Left renal cortex interstitium (tissue), 4 donors: ENCODE results near the gene DENND2D. TPM values are rescaled to one million over a fixed set of nuclear protein-coding genes. Genes with fewer than 3 reads are reported as not detected.

ENCODE experiments used
- DNase-seq, 4 donors: peaks; one replicate each; pipeline ENCODE4 v3.0.0-alpha.2; 2013; ENCODE audit warnings: low read depth in 4 of 4, low spot score in 2 of 4, missing footprints in 1 of 4
- polyA plus RNA-seq, 4 donors: library from polyadenylated mRNA; unstranded; fragments of 120-200 nt; gene quantifications; one replicate each; pipeline ENCODE4 v1.2.1, GENCODE V29; 2013; ENCODE audit not compliant: insufficient read length in 4 of 4

DENND2D gene
- polyA plus RNA-seq, 4 donors = 14.0 to 20.0 (median 18.2) TPM

DNA sequence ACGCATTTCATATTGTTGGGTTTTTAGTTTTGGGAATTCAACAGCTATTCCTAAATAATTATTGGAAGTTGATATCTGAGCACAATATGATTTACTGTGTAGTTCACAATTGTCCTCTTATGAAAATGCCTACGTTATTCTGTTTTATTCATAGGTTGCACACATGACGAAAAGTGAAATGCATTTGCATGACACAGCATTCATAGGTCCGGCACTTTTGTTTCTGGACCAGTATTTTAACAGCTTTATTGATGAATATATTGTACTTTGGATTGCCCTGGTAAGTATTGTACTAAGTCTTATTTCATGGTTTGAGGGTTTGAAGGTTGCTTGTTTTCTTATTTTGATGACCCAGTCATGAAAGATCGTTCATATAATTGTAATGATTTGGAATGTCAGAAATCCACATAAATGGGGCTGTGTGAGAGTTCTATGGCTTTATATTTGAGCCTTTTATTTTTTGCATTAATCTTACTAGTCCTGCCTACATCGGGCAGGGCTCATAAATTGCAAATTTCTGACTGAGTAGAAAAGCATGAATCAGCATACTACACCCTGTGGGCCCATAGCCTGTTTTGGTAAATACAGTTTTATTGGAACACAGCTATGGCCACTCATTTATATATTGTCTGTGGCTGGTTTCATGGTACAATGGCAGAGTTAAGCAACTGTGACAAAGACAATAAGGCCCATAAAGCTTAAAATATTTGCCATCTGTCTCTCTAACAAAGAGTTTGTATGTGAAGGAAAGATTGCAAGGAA, 17.0 kb downstream of the DENND2D start:
- DNase-seq = no peak

DNA sequence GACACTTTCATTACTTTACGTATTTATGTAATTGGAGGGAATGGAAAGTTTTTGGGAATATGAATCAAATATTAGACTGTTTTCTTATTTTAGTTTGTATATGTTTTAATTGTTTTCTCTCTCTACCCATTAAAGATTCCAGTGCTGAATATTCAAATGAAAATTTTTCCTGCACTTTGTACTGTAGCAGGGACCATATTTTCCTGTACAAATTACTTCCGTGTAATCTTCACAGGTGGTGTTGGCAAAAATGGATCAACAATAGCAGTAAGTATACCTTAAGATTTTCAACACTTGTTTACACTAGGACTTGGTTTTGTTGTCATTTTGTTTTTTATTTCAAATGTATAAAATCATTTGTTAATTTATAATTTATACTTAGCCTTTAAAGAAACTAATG, 18.4 kb downstream of the DENND2D start:
- no peak for DNase-seq

DNA sequence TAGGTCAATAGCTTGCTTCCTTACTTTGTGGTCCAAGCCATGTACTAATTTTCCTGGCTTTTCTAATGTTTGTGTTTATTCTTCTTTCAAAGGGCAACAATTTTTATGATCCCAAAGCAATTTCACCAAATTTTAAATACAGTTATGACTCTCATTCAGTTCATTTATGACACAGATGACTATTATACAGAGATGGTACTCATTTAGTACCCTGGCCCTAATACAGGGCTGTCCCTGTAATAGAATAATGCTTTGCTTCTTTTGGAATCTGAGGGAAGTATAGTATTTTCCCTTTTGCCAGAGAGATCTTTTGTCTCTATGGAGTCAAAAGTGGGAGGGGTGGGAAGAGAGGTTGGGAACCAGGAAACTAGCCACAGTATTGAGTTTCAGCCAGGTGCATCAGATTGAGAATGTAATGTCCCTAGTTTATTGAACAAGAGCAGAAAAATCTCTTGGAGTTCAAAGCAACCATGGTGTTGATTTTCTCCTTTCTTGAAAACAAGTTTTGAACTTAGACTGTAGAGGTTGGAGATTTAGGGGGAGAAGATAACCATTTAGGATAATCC, 20.4 kb downstream of the DENND2D start:
- no peak for DNase-seq

DNA sequence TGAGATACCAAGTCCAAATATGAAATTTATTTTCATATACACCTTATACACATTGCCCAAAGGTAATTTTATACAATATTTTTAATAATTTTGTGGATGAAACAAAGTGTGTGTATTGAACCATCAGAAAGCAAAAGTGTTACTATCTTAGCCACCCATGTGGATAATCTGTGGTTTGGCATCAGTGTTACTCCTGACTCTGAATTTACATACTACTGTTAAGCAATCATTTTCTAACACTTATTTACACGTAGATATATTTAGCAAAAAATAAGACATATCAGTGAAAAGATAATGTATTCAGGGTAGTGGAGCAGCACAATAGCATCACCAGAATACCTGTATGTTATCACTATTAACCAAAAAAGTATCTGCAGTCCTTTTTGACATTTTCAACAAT, 23.8 kb downstream of the DENND2D start:
- no peak for DNase-seq

GRCh38 chr1:111175349-111175748, 25.1 kb downstream of the DENND2D start:
- DNase-seq = no peak

DNA sequence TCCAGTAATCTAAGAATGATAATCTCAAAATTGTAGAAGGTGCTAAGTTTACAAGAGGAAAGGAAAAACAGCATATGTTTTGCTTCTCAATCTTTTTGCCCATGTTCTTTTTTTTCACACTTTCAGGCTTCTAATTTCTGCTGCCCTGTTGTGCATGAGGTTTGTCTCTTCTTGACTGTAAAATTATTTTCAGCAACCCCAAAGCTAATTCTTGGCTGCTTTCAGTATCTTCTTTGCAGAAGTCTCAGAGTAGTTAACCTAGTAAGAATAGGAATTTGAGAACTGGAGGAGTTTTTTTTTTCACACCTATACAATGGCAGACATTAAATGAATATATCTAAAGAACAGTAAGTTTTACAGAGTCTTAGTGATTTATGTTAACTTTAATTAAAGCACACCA, 26.4 kb downstream of the DENND2D start:
- DNase-seq = no peak

GRCh38 chr1:111172463-111172862, 28.0 kb downstream of the DENND2D start:
- DNase-seq = no peak

DNA sequence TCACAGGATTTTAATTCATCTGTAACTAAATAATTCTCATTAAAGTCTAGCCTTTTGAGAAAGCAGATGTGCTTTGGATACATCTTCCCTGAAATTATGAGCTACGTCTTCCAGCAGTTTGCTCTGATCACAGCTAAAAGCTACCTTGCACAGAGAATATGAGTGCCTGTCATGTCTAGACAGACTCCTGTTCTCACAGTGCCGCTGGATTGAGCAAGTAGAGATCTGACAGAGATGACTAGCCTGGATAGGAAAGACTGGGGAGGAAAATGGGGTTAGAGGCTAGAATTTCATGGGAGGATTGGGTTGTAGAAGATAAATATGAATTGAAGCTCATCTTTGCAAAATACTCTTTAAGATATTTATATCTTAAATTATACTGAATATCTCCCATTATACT, 36.3 kb downstream of the DENND2D start:
- no peak for DNase-seq

- no peak for DNase-seq
Measured at GRCh38 chr1:111163363-111163762, 37.1 kb downstream of the DENND2D start.

GRCh38 chr1:111162488-111162880, 38.0 kb downstream of the DENND2D start:
- DNase-seq = no peak

DNA sequence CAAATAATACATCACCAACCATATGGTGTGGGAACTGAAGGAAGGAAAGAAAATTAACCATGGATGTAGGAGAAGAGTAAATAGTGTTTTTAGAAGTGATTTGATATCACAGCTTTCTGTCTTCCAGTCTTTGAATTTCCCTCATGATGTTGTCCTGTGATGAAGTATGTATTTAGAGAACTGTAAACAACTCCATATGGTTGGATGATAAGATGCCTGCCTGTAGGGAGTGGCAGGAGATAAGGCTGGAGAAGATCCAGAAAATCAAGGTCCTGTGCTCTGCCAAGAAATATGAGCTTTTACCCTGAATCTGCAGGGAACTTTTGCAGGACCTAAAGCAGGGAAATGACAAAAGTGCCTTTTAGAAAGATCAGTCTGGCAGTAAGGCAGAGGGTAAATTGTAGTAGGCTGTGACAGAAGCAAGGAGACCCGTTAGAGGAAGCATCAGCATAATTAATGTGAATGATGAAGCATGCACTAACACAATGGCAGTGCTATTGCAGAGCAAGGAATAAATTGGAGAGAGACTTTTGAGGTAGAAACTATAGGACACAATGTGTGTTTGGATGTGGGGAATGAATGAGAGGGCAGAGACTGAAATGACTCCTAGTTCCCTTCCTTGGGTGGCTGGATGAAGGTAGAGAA, 38.5 kb downstream of the DENND2D start:
- DNase-seq = no peak

DNA sequence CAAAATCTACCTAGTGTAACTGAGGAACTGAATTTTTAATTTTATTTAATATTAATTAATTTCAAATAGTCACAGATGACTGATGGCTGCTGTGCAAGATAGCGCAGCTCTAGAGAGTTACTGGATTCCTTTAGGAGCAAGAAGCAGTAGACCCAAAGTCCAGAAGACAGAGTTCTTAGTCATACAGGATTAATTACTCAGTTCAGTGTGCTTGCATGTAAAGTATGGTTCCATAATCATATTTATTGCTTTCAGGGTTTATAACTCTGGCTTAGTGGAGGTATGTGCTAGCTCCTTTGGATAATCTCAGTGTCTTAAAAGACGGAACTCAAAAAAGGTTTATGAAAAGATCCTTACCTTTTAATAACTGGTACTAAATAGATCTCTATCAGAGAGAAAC, 43.0 kb downstream of the DENND2D start:
- no peak for DNase-seq

DNA sequence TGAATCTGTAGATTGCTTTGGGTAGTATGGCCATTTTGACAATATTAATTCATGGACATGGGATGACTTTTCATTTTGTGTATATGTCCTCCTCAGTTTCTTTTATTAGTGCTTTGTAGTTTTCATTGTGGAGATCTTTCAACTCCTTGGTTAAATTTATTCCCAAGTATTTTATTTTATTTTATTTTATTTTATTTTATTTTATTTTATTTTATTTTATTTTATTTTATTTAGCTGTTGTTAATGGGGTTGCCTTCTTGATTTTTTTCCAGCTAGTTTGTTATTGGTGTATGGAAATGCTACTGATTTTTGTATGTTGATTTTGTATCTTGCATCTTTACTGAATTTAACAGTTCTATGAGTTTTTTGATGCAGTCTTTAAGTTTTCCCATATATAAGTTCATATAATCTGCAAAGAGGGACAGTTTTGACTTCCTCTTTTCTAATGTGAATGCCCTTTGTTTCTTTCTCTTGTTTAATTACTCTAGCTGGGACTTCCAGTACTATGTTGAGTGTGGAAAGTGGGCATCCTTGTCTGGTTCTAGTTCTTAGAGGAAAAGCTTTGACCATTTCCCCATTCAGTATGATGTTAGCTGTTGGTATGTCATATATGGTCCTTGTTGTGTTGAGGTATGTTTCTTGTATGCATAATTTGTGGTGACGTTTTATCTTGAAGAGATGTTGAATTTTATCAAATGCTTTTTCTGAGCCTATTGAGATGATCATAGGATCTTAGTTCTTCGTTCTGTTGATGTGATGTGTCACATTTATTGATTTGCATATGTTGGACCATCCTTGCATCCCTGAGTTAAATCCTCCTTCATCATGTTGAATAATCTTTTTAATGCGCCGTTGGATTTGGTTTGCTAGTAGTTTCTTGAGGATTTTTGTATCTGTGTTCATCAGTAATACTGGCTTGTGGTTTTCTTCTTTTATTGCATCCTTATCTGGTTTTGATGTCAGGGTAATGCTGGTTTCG, 46.1 kb downstream of the DENND2D start:
- DNase-seq = no peak

GRCh38 chr1:111151838-111152237, 48.6 kb downstream of the DENND2D start:
- no peak for DNase-seq

DNA sequence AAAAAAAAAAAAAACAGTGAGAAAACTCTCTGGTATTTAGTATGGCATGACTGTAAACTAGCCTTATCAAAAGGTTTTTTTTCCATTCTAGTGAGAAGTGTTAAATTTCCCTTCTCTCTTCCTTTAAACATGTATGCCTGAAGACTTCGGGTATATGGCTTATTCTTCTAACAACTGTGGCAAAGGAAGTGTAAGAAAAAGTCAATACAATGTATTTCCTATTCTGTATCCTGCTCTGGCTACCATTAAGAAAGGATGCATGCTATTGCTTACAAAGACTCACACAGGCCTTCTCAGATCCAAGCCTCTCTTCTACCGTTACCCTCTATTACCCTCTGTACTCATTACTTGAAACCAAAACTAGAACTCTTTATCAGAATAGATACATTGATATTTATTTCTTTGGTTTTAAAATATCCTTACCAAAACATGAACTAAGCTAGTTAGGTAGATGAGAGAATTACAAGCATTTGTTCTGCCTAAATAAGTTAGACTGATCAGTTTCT, 52.0 kb downstream of the DENND2D start:
- DNase-seq = no peak

DNA sequence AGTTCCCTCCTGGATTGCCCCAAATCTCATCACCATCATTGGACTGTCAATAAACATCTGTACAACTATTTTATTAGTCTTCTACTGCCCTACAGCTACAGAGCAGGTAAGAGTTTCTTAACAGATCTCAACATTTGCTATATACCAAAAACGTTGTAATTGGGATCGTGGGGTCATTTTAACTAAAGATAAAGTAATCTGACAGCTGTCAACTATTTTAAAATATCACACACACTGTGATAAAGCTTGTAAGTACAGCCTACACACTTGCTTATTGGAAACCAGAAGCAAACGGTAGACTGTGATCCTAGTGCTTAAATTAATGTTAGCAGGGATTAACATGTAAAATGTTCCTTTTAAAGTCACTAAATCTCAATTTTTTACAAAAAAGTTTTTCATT, 52.5 kb downstream of the DENND2D start:
- no peak for DNase-seq

DNA sequence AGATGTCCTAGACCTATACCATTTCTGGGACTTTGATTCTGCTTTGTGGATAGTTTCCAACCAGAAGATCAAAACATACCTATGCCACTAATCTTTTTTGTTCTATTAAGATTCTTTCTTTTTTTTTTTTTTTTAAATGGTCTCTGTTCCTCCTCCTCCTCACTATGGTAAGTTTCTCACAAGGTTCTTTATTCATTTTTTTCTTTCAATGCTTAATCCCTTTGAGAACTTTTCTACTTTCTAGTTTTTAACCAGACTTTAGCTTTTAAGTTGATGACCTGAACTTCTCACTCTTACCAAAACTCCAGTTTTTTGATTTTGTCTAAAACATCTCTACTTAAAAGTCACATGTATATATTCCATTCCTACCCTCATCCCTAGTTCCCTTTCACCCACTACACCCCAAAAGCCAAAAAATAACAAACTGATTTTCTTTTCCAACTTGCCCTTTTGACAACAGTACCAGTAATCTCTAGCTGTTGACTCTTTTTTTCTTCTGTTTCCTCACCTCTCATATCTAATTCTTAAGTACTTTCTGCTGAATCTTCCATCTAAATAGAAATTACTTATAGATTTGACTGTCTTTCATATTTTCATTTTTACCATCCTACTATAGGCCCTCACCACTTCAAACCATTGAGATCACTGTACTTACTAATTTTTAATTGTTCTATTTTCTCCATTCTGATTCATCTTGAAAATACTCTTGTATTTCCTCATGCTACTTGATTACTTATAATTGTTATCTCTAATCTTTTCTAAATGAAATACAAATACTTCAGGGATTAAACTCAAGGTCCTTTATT, 54.3 kb downstream of the DENND2D start:
- DNase-seq = no peak

- no peak for DNase-seq
Measured at GRCh38 chr1:111145542-111145941, 54.9 kb downstream of the DENND2D start.

DNA sequence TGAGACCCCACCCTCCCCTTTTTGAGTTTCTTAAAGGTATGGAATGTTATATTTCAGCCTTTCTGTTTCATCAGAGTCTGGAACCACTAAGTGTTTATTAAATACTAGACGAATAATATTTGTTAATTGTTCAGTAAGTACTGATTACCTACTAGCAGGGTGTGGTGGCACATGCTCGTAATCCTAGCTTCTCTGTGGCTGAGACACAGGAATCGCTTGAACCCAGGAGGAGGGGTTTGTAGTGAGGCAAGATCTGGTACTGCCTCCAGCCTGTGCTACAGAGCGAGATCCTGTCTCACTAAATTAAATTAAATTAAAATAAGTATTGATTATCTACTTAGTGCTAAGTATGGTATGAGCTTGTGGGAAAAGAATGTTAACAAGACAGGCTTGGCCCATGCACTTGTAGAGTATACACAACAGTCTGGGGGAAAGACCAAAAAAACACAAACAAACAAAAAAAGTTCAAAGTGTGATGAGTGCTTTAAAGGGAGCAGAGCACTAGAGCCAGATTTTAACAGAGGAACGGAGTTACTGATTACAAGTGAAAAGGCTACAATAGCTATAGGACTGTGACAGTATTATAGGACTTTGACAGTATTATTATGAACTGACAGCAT, 58.0 kb downstream of the DENND2D start:
- no peak for DNase-seq
